ENCODE results near the gene PIGN.
"Not testable (repeated sequence)": the region's sequence is repeated elsewhere in the genome, so short reads cannot be mapped to it uniquely, and the experiment has no call there.

PIGN gene

DNA sequence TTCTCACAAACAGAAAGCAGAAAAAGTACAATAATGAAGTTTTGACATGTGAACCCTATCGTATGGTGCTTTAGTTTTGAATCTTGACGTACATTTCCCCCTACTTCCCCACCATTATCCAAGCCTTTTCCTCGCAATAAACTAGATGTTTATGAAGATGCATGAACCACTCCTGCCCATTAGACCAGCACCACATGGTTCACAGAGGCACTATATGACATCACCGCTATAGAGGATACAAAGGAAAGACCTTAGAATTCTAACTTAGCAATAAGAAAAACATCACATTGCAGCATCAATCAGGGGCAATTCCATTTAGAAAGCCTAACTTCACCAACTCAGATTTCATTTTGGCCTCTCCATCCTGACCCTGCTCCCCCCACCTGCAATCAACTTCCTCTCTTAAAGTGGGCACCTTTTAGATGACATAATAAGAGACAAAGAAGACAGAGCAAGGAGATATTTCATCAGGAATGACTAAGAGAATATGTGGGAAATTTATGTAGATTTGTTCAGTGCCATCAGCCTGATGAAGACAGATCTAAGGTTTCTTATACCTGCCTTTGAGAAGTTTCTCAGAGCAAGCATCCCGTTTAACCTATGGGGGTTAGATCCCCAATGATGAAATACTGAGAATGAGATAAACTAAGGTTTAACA lies 124.9 kb downstream of the PIGN start:
- no peak for DNase-seq (ENCODE audit: low read depth)

DNA sequence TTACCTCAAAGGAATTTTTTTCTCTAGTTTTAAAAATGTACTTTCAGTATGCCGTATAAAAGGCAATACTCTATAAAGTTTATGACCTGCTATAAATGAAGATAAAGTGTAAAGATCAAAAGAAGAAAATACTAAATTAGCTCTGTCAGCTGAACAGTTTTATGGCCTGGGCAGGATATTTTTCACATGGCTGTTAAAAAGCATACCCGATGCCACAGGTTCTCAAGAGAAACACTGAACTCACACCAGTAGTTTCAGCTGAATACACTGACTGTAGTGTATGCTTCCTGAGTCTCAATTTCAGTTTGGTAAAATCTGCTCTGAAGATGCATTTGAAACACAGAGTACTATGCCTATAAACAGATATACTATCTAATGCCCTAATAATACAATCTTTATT lies 126.0 kb downstream of the PIGN start:
- no peak for DNase-seq (ENCODE audit: low read depth)

DNA sequence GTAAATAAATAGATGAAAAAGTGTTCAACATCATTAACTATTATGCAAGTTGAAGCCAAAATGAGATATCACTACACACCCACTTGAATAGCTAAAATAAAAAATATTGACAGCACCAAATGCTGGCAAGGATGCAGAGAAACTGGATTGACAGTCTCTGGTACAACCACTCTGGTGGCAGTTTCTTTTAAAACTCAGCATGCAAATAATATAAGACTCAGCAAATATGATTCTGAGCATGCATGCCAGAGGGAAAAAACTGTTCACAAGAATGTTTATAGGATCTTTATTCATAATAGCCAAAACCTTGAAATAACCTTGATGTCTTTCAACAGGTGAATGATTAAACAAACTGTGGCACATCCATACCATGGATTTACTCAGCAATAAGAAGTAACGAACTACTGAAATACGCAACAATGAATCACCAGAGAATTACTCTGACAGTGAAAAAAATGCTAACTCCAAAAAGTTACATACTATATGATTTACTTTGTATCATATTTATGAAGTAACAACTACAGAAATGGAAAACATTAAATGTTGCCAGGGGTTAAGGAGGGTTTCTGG lies 131.8 kb downstream of the PIGN start:
- DNase-seq (ENCODE audit: low read depth): no peak

DNA sequence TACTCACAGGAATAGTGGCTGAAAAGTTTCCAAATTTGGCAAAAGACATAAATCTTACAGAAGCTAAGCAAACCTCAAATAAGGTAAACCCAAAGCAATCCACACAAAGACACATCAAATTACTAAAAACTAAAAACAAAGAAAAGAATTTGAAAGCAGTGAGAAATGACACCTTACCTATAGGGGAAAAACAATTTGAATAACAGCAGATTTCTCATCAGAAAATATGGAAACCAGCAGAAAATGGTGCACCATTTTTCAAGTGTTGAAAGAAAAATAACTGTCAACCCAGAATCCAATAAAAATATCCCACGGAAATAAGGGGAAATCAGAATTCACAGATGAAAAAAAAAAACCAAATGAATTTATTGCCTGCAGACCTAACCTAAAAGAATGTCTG lies 138.6 kb downstream of the PIGN start:
- DNase-seq (ENCODE audit: low read depth): no peak

DNA sequence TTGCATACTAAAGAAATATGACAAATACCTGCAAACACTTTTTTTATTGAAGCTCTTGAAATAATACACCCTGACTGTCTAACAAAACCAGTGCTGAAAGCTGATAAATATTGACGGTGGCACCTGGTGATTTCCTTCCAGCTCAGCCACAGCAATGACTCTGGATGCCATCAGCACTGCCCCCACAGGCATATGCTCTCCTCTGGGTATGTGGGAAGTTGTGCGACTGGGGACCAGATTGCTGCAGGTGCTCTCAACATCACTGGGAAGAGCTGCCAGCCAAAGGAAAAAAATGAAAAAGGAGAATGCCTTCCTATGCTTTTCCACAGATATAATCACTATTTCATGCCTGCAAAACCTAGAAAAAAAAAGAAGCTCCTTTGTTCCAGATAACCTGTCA lies 141.5 kb downstream of the PIGN start:
- DNase-seq (ENCODE audit: low read depth): no peak

DNA sequence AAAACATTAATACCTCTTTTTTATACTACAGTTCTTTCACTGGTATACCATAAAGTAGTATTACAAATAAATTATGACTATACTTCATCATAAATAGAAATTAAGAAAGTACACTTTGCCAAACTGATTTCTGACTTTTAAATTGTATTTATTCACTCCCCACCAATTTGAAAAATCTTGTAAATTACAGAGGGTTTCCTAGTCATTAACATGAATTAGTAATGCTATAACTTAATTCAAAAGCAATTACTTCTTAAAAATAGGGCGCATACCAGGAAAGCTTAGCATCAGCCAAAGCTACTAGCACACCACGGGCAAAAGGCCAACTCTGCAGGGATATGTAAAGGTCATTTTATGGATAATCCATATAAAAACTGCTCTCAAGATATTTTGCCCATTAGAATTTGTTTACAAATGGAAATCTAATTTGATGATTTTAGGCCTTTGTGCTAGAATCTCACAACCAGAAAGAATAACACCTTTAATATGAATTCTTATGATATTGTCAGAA lies 142.3 kb downstream of the PIGN start:
- DNase-seq (ENCODE audit: low read depth): no peak

DNA sequence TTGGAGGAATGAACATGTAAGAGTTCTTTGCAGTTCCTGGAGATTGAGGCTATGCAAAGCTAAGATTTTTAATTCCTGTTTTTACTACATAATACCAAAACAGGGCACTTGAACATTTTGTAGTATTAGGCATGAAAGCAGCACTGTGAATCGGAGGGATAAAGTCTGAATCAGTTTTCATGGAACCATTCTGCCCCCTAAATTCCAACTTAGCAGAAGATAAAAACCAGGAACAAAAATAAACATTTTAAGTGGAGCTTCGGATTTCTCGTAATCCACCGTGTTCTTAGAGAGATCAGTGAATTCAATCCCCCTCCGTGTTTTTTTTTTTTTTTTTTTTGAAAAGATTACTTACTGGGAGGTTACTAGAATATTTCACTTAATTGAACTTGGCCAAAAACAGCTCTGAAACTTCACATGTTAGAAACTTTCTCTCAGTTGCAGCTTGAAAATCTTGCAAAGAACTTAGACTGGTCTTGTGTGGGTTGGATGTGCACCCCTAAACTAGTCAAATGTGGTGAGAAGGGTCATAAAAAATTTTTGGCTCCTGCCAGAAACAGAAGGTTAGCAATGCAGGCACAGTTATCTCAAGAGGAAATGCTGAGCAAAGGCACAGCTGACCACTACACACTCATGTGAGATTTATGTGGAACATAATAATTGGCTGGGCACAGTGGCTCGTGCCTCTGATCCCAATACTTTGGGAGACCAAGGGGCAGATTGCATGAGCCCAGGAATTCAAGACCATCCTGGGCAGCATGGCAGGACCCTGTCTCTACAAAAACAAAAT lies 148.7 kb downstream of the PIGN start:
- no peak for DNase-seq (ENCODE audit: low read depth)

DNA sequence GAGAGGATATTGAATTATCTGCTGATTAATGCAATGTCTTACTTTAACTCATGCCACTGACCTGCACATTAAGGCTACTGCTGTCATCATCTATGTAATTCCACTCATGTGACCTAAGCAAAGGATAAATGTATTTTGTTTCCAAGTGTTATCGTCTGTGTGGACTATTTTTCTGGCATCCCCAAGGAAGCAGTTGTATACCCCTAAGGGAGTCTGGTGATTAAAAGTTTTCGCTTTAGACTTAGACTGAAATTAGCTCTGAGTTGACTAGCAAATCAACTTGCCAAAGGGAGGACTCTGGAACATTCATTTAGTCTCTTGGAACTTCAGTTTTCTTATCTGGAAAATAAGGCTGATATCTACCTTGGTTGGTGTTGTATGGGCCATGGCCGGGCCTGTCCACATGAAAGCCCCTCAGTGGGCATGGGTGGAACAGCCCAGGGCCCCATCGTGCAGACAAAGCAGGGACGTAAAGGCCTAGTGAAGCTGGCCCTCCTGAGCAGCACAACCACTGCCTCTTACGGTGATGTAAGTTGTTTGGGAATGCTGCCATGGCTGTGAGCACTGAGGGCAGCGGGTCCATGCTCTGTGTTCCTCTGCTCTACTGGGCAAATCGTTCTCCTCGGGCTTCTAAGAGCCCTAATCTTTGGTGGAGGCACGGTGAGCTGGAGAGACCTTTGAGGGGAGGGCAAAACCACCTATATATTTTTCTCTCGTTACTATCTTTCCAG lies 149.7 kb downstream of the PIGN start:
- no peak for DNase-seq (ENCODE audit: low read depth)

DNA sequence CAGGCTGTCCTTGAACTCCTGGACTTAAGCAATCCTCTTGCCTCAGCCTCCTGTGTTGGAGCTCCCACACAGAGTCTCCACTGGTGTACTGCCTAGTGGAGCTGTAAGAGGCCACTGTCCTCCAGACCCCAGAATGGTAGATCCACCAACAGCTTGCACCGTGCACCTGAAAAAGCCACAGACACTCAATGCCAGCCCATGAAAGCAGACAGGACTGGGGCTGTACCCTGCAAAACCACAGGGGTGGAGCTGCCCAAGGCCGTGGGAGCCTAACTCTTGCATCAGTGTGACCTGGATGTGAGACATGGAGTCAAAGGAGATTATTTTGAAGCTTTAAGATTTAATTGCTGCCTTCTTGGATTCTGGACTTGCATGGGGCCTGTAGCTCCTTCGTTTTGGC lies 152.6 kb downstream of the PIGN start:
- DNase-seq (ENCODE audit: low read depth): not testable (repeated sequence)

DNA sequence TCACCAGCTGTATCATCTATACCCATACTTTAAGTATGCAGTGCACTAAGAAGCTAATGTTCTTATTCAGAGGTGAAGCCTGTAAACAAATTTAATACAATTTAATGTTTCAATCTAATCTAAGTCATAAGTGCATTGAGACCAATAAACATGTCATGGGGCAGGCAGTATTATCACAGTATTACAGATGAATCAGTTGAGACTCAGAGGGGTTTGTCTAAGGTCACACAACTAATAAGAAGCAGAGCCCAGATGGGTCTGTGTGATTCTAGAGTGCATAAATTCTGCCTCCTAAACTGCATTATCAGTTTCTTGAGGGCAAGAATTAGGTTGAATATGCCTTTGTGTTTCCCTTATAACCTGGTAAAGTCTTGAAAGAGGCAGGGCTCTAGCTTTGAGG lies 153.1 kb downstream of the PIGN start:
- DNase-seq (ENCODE audit: low read depth): no peak

DNA sequence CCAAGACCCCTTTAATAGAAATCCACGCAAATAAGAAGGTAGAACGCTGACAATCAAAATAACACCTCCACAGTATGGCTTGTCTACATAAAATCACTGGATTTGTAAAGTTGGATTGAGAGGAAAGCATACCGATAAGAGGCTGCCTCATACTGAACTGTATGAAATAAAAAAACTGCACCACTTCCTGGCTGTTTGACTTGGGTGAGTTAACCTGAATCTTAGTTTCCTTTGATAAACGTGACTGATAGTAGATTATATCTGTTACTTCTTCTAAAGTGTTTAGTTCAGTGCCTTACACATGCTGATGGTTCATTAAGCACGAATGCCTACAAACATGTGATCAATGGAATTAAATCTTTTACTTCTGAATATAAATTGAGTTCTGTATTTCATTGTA lies 153.6 kb downstream of the PIGN start:
- DNase-seq (ENCODE audit: low read depth): no peak

DNA sequence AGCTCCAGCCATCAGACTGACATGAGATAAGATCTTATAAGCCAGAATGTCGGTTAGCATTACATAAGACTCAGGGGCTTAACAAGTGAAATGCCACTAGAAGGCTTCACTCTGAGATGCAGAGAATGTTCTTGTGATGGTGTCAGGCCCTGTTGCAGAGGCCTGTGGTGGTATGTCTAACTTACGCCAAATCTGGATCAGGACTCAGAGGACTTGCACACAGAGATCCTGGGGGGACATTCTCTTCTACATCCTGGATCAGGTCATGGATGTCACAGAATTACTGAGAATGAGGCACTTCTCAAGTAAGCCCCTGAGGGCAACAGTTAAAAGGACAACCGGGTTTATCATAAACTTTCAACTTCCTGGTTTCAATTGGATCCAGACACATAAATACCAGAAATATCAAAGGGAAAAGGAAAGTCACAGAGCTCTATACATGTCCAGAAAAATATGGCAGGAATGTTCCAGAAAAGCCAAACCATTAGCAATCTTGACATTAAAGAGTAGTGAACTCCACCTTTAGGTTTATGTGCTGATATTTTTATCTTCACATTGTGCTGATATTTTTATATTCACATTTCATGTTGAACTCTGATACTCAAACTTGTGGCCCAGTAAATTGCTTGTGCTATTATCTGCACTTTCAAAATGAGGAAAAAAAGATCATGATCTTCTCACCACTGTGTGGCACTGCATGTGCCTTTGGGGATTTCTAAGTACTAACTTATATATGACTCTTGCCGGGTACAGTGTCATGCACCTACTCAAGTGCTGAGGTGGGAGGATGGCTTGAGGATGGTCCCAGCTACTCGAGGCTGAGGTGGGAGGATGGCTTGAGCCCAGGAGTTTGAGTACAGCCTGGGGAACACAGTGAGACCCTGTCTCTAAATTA lies 156.5 kb downstream of the PIGN start:
- no peak for DNase-seq (ENCODE audit: low read depth)

DNA sequence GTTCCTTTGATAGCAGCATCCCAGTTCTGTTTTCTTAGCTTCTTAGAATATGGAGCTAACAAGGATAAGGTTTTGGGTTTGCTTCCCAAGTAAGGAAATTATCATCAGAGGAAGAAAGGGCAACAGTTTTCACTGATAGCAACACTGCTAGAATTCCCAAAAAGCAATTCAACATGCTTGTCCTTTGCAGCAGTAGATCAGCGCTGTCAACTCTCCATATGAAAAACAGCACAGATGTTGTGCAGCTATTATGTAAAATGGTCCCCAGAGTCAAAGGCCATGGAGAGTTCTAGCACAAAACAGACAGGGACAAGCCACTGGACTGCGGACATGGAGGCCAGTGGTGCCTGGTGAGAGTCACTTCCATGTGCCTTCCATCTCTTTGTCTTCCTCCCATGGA lies 158.1 kb downstream of the PIGN start:
- DNase-seq (ENCODE audit: low read depth): no peak

DNA sequence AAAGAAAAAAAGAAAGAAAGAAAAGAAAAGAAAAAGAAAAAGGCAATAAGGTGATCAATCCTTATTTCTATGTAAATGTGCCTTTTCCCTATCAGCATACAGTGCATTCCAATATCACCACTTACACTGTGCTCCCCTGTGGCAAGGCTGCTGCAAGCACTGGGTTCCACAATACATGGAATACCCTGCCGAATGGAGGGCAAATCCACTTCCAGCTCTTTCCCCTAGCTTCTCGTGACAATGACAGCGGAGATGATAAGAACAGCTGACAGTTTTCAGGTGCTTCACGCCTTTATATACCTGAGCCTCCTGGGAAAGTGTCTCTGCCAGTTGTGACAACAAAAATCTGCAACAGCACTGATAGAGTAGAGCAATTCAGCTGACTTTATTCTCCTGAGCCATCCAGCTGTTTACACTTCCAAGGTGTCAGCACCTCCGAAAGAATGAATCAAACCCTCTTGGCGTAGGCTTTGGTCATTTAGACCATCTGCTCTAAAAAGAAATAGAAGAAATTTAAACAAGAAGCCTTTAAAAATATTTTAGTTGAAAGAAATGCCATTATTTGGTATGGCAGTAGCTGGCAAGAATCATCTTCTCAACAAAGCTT lies 158.8 kb downstream of the PIGN start:
- DNase-seq (ENCODE audit: low read depth): no peak

DNA sequence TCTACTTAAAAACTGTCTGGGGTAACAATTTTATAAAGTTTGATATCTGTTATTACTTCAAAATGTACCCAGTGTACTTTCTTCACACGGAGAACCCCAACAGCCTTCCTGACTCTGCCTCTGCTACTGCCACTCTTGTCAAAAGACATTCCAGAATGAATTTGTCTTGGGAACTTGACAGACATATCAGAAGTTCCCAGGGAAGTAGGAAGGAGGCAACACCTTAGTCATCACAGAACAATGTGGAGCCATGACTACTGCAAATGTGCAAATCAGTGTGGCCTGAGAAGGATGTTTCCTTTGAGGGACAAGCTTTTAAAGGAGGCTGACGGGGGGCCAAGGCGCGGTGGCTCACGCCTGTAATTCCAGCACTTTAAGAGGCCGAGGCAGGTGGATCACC lies 160.3 kb downstream of the PIGN start:
- no peak for DNase-seq (ENCODE audit: low read depth)

DNA sequence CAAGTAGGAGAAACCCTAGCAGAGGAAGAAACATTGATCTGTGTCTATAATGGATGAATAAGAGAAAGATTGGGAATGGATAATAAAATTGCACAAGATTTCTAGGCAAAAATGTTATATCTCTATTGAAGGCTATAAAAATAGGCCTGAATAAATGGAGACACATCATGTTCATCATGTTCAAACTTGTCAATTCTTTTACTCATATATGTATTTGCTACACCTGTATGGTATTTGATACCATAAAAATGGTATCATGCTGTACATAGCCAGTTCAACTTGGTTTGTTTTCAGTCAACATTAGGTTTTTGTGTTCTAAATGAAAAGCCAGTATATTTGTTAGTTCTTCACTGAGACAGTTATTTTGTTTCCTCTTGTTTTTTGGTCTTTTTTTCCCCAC lies 161.9 kb downstream of the PIGN start:
- no peak for DNase-seq (ENCODE audit: low read depth)

DNA sequence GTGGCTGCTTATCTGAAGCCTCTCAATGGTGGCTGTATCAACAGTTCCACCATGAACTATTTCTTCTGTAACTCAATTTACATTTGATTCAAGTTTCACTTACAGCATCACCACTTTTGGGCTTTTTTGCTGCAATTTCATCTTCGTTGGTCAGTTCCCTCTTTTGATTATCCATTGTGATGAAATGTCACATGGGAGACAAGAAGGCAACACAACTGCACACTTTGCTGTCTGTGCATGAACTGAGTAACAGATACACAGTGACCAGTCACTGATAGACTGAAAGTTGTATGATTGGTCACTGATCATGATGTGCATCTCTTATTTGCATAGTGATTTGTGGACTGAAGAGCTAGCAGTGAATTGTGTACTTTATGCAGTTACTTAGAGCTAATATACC lies 163.3 kb downstream of the PIGN start:
- DNase-seq (ENCODE audit: low read depth): no peak

DNA sequence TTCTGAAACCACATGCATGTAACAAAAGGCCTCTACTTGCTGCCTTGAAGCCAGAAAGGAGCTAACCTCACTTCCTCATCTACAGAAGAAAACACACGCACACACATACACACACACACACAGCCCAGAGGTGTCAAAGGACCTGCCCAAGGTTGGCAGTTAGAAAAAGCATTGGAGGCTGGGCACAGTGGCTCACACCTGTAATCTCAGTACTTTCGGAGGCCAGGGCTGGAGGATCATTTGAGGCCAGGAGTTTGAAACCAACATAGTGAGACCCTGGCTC lies 168.2 kb downstream of the PIGN start:
- no peak for DNase-seq (ENCODE audit: low read depth)

DNA sequence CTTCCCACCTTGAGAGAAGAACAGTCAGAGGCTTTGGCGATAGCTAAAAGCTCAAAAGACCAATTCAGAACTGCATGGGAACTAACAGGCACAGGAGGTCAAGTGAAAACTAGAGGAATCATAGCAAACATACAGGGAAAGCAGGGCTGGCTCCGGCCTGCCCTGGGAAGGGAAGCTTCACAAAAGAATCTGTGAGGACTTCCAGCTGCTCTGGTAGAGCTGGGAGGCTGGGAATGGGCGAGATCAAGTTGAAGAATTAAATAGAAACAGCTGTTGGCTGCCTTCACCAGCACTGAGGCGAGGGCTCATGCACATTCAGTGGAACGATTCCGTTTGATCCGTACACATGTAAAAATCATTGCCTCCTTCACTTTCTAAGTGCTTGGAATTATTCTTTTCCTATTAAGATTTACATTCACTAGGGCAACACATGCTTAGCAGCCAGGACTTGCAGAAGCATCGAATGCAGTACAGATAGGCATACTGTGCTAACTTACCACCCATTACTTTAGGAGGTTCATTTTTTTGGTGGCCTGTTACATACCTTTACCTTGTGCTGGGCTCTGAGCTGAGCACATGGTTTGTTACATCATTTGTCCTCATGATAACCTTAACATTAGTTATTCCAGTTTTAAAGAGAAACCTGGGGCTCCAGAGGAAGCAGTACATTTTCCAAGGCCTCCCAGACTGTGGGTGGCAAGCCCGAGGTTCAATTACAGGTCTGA lies 168.7 kb downstream of the PIGN start:
- no peak for DNase-seq (ENCODE audit: low read depth)

DNA sequence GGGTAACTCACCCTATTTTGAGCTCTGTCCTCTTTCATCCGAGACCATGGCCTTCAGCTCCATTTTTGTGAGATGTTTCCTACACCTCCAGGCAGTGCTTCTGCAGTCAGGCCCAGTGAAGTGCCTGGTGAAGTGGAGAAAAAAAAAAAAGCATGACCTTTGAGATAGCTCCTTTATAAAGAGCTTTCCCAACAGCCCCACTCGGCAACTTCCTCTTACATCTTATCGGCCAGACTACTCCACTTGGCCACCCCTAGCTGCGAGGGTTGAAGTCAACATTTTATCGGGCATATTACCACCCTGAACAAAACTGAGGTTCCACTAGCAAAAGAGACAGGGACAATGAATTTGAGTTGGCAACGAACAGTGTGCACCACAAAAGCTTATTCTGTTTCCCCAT lies 169.2 kb downstream of the PIGN start:
- DNase-seq (ENCODE audit: low read depth): no peak

DNA sequence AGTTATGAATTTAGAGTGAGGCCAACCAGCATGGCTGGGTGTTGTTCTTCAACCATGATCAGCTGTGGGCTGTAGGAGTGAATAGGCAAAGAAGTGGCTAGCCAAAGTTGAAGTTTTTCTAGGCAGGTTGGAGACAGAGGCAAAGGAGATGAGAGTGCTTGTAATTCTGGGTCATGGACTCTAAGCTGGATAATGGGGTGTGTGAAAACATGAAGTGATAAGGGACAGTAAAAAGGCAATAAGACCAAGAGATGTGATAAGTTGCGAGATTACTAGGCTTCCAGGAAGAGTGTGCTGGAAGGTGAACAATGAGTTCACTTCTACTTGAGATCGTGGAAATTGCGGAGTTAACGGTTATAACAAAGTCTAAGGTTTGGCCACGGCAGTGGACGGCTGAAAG lies 175.4 kb downstream of the PIGN start:
- DNase-seq (ENCODE audit: low read depth): no peak
